OCI-LY1 (cell line): ENCODE results near the gene COL4A4.

Source experiments
- H2AFZ ChIP-seq: fragments of 200-600 bp; sonication (generic), shearing (Covaris generic); 2 replicates; pipeline ENCODE4 v1.6.0; 2014; ENCODE audit warnings: antibody characterized with exemption, mild to moderate bottlenecking, low read length
- H3F3A ChIP-seq: fragments of 200-600 bp; sonication (generic), shearing (Covaris generic); 2 replicates; pipeline ENCODE4 v1.6.0; 2014; ENCODE audit warnings: mild to moderate bottlenecking, antibody characterized with exemption, low read length, moderate library complexity; ENCODE audit not compliant: insufficient read depth
- H3K27ac ChIP-seq: fragments of 200-600 bp; sonication (generic); 2 replicates; pipeline ENCODE4 v1.5.1; 2014; ENCODE audit warnings: low read length, mixed run types, mild to moderate bottlenecking, low read depth; ENCODE audit not compliant: poor library complexity, severe bottlenecking
- H3K27me3 ChIP-seq: fragments of 200-600 bp; sonication (generic); 2 replicates; pipeline ENCODE4 v1.6.0; 2014; ENCODE audit warnings: antibody characterized with exemption, mild to moderate bottlenecking, low read length, moderate library complexity; ENCODE audit not compliant: insufficient read depth
- H3K36me3 ChIP-seq: fragments of 200-600 bp; sonication (generic); 2 replicates; pipeline ENCODE4 v1.6.1; 2014; ENCODE audit warnings: mild to moderate bottlenecking, antibody characterized with exemption, low read length, moderate library complexity, mixed read lengths; ENCODE audit not compliant: insufficient read depth
- H3K4me1 ChIP-seq: fragments of 200-600 bp; sonication (generic); 2 replicates; pipeline ENCODE4 v1.5.1; 2014; ENCODE audit warnings: mild to moderate bottlenecking, low read length, moderate library complexity; ENCODE audit not compliant: insufficient read depth, severe bottlenecking
- H3K4me2 ChIP-seq: fragments of 200-600 bp; sonication (generic), shearing (Covaris generic); 2 replicates; pipeline ENCODE4 v1.6.1; 2014; ENCODE audit warnings: low read length
- H3K4me3 ChIP-seq: fragments of 200-600 bp; sonication (generic); 2 replicates; pipeline ENCODE4 v1.5.1; 2014; ENCODE audit warnings: low read length, low read depth, mild to moderate bottlenecking, mixed read lengths; ENCODE audit not compliant: poor library complexity, severe bottlenecking
- H3K79me2 ChIP-seq: fragments of 200-600 bp; shearing (Covaris generic); 2 replicates; pipeline ENCODE4 v1.6.1; 2016; ENCODE audit warnings: mixed run types, low read length, mixed read lengths; ENCODE audit not compliant: insufficient read depth
- H3K9ac ChIP-seq: fragments of 200-600 bp; sonication (generic), shearing (Covaris generic); 2 replicates; pipeline ENCODE4 v1.6.1; 2014; ENCODE audit warnings: mild to moderate bottlenecking, low read length, mixed read lengths
- H3K9me2 ChIP-seq: fragments of 200-600 bp; sonication (generic), shearing (Covaris generic); 2 replicates; pipeline ENCODE4 v1.6.1; 2014; ENCODE audit warnings: low read depth, mild to moderate bottlenecking, low read length, mixed read lengths
- H3K9me3 ChIP-seq: fragments of 200-600 bp; shearing (Covaris generic); 2 replicates; pipeline ENCODE4 v1.6.1; 2014; ENCODE audit warnings: low read length, mixed read lengths
- H4K20me1 ChIP-seq: fragments of 200-600 bp; sonication (generic), shearing (Covaris generic); 2 replicates; pipeline ENCODE4 v1.6.0; 2016; ENCODE audit warnings: mild to moderate bottlenecking, low read length; ENCODE audit not compliant: insufficient read depth
- EZH2 ChIP-seq: fragments of 200-600 bp; sonication (generic), shearing (Covaris generic); IDR thresholded peaks from 2 replicates; pipeline ENCODE4 v1.8.0; 2017; ENCODE audit warnings: borderline replicate concordance, mixed run types, mild to moderate bottlenecking, antibody characterized with exemption, low read length, moderate library complexity, mixed read lengths
- TF ChIP-seq, protein P1 (sequence below): fragments of 200-600 bp; sonication (generic), shearing (Covaris generic); IDR thresholded peaks from 2 replicates; pipeline ENCODE4 v1.5.1; 2017; ENCODE audit warnings: mild to moderate bottlenecking, antibody characterized with exemption, low read length, moderate library complexity, mixed read lengths

Gene COL4A4

DNA sequence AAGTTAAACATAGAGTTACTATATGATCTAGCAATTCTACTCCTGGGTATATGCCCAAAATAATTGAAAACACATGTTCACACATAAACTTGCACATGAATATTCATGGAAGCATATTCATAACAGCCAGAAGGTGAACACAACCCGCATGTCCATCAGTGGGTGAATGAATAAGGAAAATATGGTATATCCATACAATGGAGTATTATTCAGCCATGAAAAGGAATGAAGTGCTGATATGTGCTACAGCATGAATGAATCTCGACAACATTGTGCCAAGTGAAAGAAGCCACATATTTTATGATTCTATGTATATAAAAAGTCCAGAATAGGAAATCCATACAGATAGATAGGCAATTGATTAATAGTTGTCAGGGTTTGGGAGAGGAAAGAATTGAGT, 15.9 kb downstream of the COL4A4 start:
- H3K79me2 ChIP-seq = no peaks in the 10 kb centered on the region
- no peak overlapping the region for H3K9ac ChIP-seq
- no peaks in the 10 kb centered on the region for H3K4me1 ChIP-seq
- peaks cover 26% of the 10 kb centered on the region for H3K36me3 ChIP-seq
- H3F3A ChIP-seq = no peaks in the 10 kb centered on the region
- TF ChIP-seq, protein P1, sequence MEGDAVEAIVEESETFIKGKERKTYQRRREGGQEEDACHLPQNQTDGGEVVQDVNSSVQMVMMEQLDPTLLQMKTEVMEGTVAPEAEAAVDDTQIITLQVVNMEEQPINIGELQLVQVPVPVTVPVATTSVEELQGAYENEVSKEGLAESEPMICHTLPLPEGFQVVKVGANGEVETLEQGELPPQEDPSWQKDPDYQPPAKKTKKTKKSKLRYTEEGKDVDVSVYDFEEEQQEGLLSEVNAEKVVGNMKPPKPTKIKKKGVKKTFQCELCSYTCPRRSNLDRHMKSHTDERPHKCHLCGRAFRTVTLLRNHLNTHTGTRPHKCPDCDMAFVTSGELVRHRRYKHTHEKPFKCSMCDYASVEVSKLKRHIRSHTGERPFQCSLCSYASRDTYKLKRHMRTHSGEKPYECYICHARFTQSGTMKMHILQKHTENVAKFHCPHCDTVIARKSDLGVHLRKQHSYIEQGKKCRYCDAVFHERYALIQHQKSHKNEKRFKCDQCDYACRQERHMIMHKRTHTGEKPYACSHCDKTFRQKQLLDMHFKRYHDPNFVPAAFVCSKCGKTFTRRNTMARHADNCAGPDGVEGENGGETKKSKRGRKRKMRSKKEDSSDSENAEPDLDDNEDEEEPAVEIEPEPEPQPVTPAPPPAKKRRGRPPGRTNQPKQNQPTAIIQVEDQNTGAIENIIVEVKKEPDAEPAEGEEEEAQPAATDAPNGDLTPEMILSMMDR = no peak
- TF ChIP-seq EZH2 = no peak
- H3K27ac ChIP-seq = no peak overlapping the region
- H3K9me3 ChIP-seq = peaks cover 3% of the 10 kb centered on the region; the same call in 1 of the 2 replicates
- no peak overlapping the region for H3K4me3 ChIP-seq
- no peaks in the 10 kb centered on the region for H3K9me2 ChIP-seq
- no peak overlapping the region for H3K4me2 ChIP-seq
- H4K20me1 ChIP-seq = no peaks in the 10 kb centered on the region
- H3K27me3 ChIP-seq = no peaks in the 10 kb centered on the region
- no peak overlapping the region for H2AFZ ChIP-seq

DNA sequence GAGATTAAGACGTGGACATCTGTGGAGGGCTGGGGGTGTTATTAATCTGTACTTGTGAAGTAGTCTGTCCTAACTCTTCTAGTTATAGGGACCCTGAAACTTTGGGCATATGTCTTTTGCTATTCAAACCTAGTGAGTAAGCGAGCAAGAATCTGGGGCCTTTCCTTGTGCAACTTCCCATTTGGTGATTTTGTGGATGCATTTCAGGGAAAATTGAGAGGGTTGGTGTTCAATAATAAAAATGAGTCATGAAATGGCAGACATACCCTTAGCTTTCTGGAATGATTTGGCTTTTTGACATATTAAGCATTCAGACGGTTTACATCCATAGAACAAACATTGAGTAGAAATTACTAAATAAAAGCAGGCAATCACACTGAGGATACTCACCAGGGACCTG, 17.0 kb downstream of the COL4A4 start:
- Histone ChIP-seq H3K4me2 (no peak overlapping the region), H3K4me1 (no peaks in the 10 kb centered on the region), H3K9ac (no peak overlapping the region), H3K4me3 (no peak overlapping the region), H3F3A (no peaks in the 10 kb centered on the region), H2AFZ (no peak overlapping the region), H3K36me3 (peaks cover 25% of the 10 kb centered on the region), H3K9me2 (no peaks in the 10 kb centered on the region), H3K9me3 (peaks cover 3% of the 10 kb centered on the region; the same call in 1 of the 2 replicates), H3K79me2 (no peaks in the 10 kb centered on the region), H3K27ac (no peak overlapping the region), H3K27me3 (no peaks in the 10 kb centered on the region), H4K20me1 (no peaks in the 10 kb centered on the region)
- no peak for TF ChIP-seq EZH2
- TF ChIP-seq, protein P1 = no peak

DNA sequence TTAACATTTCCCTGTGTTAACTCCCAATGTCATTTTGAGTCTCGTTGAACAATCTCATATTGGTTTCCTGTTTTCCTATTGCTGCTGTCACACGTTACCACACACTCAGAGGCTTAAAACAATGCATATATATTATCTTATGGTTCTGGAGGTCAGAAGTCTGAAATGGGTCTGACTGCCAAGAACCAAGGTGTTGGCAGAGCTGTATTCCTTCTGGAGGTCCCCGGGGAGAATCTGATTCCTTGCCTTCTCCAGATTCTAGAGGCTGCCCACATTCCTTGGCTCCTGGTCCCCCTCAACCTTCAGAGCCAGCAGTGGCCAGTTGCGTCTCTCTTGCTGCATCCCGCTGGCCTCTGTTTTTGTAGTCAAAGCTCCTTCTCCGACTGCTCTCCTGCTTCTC, 17.5 kb downstream of the COL4A4 start:
- no peaks in the 10 kb centered on the region for H3K9me2 ChIP-seq

More for the DNA sequence above, 17.5 kb downstream of the COL4A4 start:
- TF ChIP-seq EZH2 = no peak
- TF ChIP-seq, protein P1 = no peak
- H3K27me3 ChIP-seq = no peaks in the 10 kb centered on the region
- H3K36me3 ChIP-seq = peaks cover 19% of the 10 kb centered on the region
- no peak overlapping the region for H3K9ac ChIP-seq
- peaks cover 3% of the 10 kb centered on the region; the same call in 1 of the 2 replicates for H3K9me3 ChIP-seq
- H3K4me1 ChIP-seq = no peaks in the 10 kb centered on the region
- no peak overlapping the region for H3K4me2 ChIP-seq
- H4K20me1 ChIP-seq = no peaks in the 10 kb centered on the region
- no peaks in the 10 kb centered on the region for H3F3A ChIP-seq
- H3K4me3 ChIP-seq = no peak overlapping the region
- no peak overlapping the region for H2AFZ ChIP-seq
- H3K79me2 ChIP-seq = no peaks in the 10 kb centered on the region
- H3K27ac ChIP-seq = no peak overlapping the region
